GM19035 (cell line): ENCODE results near the gene NOTCH1.

Source experiments
- ATAC-seq: cut with Tn5 transposase; IDR thresholded peaks from one replicate; pipeline ENCODE4 v1.9.1; 2021; ENCODE audit not compliant: unreplicated experiment

NOTCH1 gene

GRCh38 chr9:136466155-136466541, 79.7 kb downstream of the NOTCH1 start:
- ATAC-seq, result no peak

- ATAC-seq, result no peak
Observed at GRCh38 chr9:136465500-136466154, 80.2 kb downstream of the NOTCH1 start.

- ATAC-seq, result no peak
Observed at GRCh38 chr9:136464241-136464640, 81.6 kb downstream of the NOTCH1 start.

GRCh38 chr9:136463578-136463977, 82.3 kb downstream of the NOTCH1 start:
- ATAC-seq, result no peak

GRCh38 chr9:136462664-136463063, 83.2 kb downstream of the NOTCH1 start:
- ATAC-seq, result no peak

GRCh38 chr9:136460772-136461325, 85.0 kb downstream of the NOTCH1 start:
- ATAC-seq, result no peak

- no peak for ATAC-seq
Observed at GRCh38 chr9:136459425-136459824, 86.4 kb downstream of the NOTCH1 start.

- no peak for ATAC-seq
Observed at GRCh38 chr9:136457326-136457725, 88.5 kb downstream of the NOTCH1 start.

GRCh38 chr9:136456258-136456657, 89.6 kb downstream of the NOTCH1 start:
- ATAC-seq, result no peak

GRCh38 chr9:136455043-136456002, 90.5 kb downstream of the NOTCH1 start:
- no peak for ATAC-seq

GRCh38 chr9:136454026-136454796, 91.6 kb downstream of the NOTCH1 start:
- ATAC-seq, result no peak

GRCh38 chr9:136453326-136453725, 92.5 kb downstream of the NOTCH1 start:
- ATAC-seq, result no peak

- no peak for ATAC-seq
Observed at GRCh38 chr9:136451221-136451877, 94.5 kb downstream of the NOTCH1 start.

GRCh38 chr9:136448655-136449054, 97.2 kb downstream of the NOTCH1 start:
- no peak for ATAC-seq

- no peak for ATAC-seq
Observed at GRCh38 chr9:136447173-136447778, 98.6 kb downstream of the NOTCH1 start.

GRCh38 chr9:136445799-136446198, 100.0 kb downstream of the NOTCH1 start:
- ATAC-seq, result no peak
